AG10803 (cell line): ENCODE results near the gene EME1.
"Not testable (repeated sequence)": the region's sequence is repeated elsewhere in the genome, so short reads cannot be mapped to it uniquely, and the experiment has no call there.

ENCODE experiments used
- DNase-seq: peaks from one replicate; pipeline ENCODE4 v3.0.0; 2010; ENCODE audit warnings: low read depth
- H3K4me3 ChIP-seq: 2 replicates; pipeline ENCODE4 v1.5.1; 2011; ENCODE audit warnings: mild to moderate bottlenecking, low read length, control low read depth
- TF ChIP-seq, protein P1 (sequence below): conservative IDR thresholded peaks from 2 replicates; pipeline ENCODE4 v1.5.1; 2011; ENCODE audit warnings: mild to moderate bottlenecking, low read length, control low read depth, inconsistent platforms

The EME1 gene

DNA sequence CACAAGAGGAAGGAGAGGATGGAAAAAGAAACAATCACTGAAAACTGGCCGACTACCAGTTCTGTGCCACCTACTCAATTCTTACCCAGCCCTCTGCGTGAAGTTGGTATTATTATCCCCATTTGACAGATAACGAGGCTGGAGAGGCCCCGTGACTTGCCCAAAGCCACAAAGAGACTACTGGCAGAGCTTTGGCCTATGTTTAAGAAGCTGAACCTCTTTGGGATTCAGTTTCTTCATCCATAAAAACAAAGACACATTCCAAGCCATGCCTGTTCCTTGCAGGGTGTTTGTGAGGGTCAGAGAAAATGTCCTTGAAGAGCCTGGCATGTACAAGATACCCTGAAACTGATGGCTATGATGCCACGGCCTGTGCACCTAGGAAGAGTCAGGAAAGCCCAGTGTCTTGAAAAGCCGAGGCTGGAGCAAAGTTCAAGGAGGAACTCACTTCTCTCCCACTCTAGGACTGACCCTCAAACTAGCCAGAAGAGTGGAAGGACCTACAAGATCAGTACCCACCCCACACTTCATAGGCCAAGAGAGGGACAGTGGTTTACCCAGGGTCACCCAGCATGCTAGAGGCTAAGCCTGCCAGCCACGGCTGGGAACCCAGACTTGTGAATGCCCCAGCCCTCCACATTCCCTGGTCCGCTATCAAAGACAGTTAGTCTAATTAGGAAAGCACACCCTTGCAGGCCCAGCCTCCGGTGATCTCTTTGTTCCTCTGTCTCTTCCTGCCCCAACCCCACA, 51.4 kb downstream of the EME1 start:
- H3K4me3 ChIP-seq, result no peak overlapping the region
- TF ChIP-seq, protein P1, sequence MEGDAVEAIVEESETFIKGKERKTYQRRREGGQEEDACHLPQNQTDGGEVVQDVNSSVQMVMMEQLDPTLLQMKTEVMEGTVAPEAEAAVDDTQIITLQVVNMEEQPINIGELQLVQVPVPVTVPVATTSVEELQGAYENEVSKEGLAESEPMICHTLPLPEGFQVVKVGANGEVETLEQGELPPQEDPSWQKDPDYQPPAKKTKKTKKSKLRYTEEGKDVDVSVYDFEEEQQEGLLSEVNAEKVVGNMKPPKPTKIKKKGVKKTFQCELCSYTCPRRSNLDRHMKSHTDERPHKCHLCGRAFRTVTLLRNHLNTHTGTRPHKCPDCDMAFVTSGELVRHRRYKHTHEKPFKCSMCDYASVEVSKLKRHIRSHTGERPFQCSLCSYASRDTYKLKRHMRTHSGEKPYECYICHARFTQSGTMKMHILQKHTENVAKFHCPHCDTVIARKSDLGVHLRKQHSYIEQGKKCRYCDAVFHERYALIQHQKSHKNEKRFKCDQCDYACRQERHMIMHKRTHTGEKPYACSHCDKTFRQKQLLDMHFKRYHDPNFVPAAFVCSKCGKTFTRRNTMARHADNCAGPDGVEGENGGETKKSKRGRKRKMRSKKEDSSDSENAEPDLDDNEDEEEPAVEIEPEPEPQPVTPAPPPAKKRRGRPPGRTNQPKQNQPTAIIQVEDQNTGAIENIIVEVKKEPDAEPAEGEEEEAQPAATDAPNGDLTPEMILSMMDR, result no peak
- DNase-seq, result no peak

DNA sequence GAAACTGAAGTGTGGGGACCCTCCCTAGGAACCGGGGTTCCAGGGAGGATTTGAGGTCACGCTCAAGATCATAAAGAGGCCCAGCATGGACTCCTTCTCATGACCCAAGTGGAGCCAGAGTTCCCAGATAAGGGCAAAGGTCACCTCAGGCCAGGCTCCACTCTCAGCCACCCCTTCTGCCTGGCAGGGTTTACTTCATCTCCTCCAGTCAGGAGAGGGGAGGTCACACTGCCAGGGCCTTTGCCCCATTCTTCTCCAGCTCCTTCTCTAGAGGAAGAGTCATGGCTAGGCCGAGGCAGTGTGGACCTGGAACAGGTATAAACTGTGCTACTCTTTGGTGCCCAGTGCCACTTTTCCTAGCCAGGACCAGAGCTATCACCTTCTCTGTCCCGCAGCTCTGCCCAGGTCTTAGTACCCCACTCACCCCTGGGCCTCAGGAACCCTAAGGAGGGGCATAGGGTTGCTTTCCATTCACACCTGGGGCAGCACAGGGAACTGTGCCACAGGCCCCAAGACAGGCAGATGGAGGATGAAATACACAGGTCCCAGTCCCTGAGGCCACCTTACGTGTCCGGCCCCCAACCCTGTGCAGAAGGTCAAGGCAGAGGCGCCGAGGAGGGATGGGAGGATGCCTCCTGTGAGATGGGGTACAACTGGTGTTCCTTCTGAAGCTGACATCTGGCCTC, 52.1 kb downstream of the EME1 start:
- H3K4me3 ChIP-seq, result peak overlapping the region; percentile 57
- DNase-seq, result no peak
- TF ChIP-seq, protein P1, result no peak

DNA sequence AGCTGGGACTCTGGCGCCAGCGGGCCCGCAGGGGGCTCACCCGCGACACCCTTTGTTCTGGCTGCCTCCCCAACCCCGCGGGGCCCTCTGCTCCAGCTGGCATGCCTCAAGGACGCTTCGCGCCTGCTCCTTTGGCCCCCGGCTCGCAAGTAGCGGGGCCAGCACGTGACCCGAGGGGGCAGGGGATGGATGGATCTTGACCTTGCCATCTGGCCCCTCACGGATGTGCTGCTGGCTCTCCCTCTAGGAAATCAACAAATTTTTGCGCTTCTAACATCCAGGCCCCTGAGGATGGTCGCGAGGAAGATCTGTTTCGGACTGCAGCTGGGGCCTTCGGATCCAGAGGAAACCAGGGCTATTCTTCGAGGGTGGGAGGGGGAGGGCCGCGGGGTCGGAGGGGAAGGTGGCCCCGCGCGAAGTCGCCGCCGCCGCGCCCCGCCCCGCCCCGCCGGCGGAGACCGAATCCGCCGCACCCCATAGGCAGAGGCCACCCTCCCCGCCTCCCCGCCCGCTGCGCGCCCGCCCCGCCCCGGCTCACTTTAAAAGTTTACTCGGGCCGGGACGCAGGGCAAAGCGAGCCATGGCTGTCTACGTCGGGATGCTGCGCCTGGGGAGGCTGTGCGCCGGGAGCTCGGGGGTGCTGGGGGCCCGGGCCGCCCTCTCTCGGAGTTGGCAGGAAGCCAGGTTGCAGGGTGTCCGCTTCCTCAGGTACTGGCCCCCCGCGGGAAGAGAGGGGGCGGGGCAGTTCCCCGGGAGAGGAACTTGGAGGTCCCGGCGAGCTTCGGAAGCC, 52.8 kb downstream of the EME1 start, which contains the start of gene ACSF2:
ACSF2 (plus strand) TSS at position 537 of the 790 bp plus-strand sequence; CDS start at position 581, 44 bp downstream.
- TF ChIP-seq, protein P1, result no peak
- peak; percentile 49 for DNase-seq
- H3K4me3 ChIP-seq, result peak within 1 kb of the TSS; percentile 69

DNA sequence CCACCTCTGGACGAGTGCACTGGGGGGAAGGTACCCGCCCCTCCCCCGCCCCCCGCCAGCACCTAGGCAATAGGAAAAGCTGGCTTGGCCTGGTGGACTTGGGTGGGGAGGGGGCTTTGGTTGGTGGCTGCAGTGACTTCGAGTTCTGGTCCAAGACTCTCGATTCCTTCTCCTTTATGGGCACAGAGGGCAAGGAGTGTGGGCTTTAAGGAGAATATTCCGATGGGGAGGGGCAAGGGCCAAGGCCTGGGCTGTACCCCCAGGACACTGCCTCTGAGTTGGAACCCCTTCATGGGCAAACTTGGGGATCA, 53.4 kb downstream of the EME1 start:
- TF ChIP-seq, protein P1, result no peak
- DNase-seq, result no peak
- H3K4me3 ChIP-seq, result peak overlapping the region; percentile 69

DNA sequence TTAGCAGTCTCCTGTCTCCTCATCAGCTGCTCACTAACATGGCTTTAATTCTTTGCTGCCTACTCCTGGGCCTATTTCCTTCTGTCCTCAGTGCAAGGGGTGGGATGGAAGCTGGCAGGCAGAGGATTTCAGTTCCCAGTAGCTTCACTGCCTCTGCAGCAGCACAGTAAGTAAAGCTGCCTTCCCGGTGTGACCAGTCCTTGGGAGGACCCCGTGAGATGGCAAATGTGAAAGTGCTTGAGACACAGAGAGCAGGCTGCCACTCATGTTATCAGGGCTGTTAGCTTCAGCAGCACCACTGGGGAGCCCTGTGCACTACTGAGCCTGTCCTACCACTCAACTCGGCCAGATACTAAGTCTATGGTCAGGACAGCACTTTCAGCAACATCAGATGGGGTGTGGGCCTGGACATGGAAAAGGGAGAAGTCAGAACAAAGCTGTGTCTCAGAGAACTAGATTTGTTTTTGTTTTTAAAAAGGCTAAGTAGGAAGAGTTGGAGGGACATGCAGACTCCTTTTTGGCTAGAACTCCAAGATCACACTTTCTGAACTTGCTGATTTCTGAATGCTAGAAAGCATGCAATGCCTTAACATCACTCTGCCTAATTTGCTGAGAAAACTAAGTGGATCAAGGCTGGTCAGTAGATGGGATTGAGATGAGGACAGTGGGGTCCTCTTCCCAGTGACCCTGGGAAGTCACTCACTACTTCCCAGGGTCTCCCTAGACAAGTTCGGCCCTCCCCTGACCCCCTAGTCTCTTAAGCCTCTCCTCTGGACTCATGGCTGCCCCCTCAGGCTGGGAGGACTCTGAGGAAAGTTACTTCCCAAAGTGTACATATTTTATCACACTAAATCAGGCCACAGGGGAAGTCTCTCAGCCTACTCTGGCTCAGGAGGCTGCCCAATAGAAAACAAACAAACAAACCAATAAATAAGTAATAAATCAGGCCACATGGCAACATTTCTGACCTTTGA, 54.1 kb downstream of the EME1 start:
- DNase-seq, result peak; percentile 30
- TF ChIP-seq, protein P1, result peak; percentile 27
- H3K4me3 ChIP-seq, result peak overlapping the region; percentile 69

DNA sequence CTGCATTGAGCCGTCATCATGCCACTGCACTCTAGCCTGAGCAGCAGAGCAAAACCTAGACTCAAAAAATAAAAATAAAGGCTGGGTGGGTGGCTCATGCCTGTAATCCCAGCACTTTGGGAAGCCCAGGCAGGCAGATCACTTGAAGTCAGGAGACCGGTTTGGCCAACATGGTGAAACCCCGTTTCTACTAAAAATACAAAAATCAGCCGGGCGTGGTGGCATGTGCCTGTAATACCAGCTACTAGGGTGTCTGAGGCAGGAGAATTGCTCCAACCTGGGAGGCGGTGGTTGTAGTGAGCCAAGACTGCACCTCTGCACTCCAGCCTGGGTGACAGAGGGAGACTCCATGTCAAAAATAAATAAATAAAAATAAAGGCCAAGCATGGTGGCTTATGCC, 55.1 kb downstream of the EME1 start:
- not testable (repeated sequence) for H3K4me3 ChIP-seq, DNase-seq
